ENCODE results near the gene TEX29.

TEX29 gene

GRCh38 chr13:111360452-111360851 is 40.0 kb downstream of the TEX29 start:
- no peak overlapping the region for H3K27ac ChIP-seq
- no peak for TF ChIP-seq CTCF (conservative IDR thresholded peaks at IDR 0.05)

GRCh38 chr13:111361046-111361872 is 40.8 kb downstream of the TEX29 start:
- no peak for TF ChIP-seq CTCF (conservative IDR thresholded peaks at IDR 0.05)
- H3K27ac ChIP-seq = no peak overlapping the region

- TF ChIP-seq CTCF (conservative IDR thresholded peaks at IDR 0.05) = no peak
- H3K27ac ChIP-seq = no peak overlapping the region
Observed at GRCh38 chr13:111361873-111362648, 41.6 kb downstream of the TEX29 start.

GRCh38 chr13:111363121-111363520 is 42.7 kb downstream of the TEX29 start:
- TF ChIP-seq CTCF (conservative IDR thresholded peaks at IDR 0.05) = no peak
- no peak overlapping the region for H3K27ac ChIP-seq

GRCh38 chr13:111363591-111363990 is 43.1 kb downstream of the TEX29 start:
- no peak overlapping the region for H3K27ac ChIP-seq
- no peak for TF ChIP-seq CTCF (conservative IDR thresholded peaks at IDR 0.05)

GRCh38 chr13:111365149-111366005 is 44.9 kb downstream of the TEX29 start:
- H3K27ac ChIP-seq = no peak overlapping the region
- TF ChIP-seq CTCF (conservative IDR thresholded peaks at IDR 0.05) = no peak

- H3K27ac ChIP-seq = no peak overlapping the region
- TF ChIP-seq CTCF (conservative IDR thresholded peaks at IDR 0.05) = 0 out of 2 replicates have a peak, but pooled peaks have one; percentile 1
Observed at GRCh38 chr13:111367340-111367739, 46.9 kb downstream of the TEX29 start.

Data from VCaP (cell line).